Activated T-helper 1 cell treated with anti-CD3 and anti-CD28 coated beads, Interleukin-2, amount 50 U/mL, for 16 hours (primary cell): ENCODE data around the gene ARL14EPL.

Experiments used
- DNase-seq, 2 donors: peaks; one replicate each; pipeline ENCODE4 v3.0.0-alpha.2; 2020; ENCODE audit warnings: low read depth in 1 of 2, low spot score in 1 of 2

The ARL14EPL gene

GRCh38 chr5:116032094-116032517, at the start of gene ARL14EPL:
Gene ARL14EPL (plus strand): TSS chr5:116032472. CDS start chr5:116051466, 18,994 bp downstream.
- DNase-seq: no peak

GRCh38 chr5:115983519-115983918, 48.8 kb upstream of the ARL14EPL start:
- DNase-seq: no peak

- no peak for DNase-seq
Observed at GRCh38 chr5:115985802-115986757, 46.2 kb upstream of the ARL14EPL start.

- DNase-seq: no peak
Observed at GRCh38 chr5:115988002-115988401, 44.3 kb upstream of the ARL14EPL start.

GRCh38 chr5:115992848-115993350, 39.4 kb upstream of the ARL14EPL start:
- DNase-seq: no peak

GRCh38 chr5:115995351-115995750, 36.9 kb upstream of the ARL14EPL start:
- no peak for DNase-seq

GRCh38 chr5:116002116-116002906, 30.0 kb upstream of the ARL14EPL start:
- DNase-seq: no peak

- no peak for DNase-seq
Observed at GRCh38 chr5:116004248-116004647, 28.0 kb upstream of the ARL14EPL start.

GRCh38 chr5:116009806-116010205, 22.5 kb upstream of the ARL14EPL start:
- no peak for DNase-seq

GRCh38 chr5:116011046-116011445, 21.2 kb upstream of the ARL14EPL start:
- no peak for DNase-seq

GRCh38 chr5:116013207-116013785, 19.0 kb upstream of the ARL14EPL start:
- DNase-seq: no peak

- no peak for DNase-seq
Observed at GRCh38 chr5:116013936-116014335, 18.3 kb upstream of the ARL14EPL start.

GRCh38 chr5:116023619-116024018, 8.7 kb upstream of the ARL14EPL start:
- no peak for DNase-seq

- DNase-seq: no peak
Observed at GRCh38 chr5:116025866-116026265, 6.4 kb upstream of the ARL14EPL start.

- no peak for DNase-seq
Observed at GRCh38 chr5:116032991-116033390, 719 bp downstream of the ARL14EPL start.

- no peak for DNase-seq
Observed at GRCh38 chr5:116035123-116035522, 2.9 kb downstream of the ARL14EPL start.

- no peak for DNase-seq
Observed at GRCh38 chr5:116037236-116037822, 5.1 kb downstream of the ARL14EPL start.

GRCh38 chr5:116038817-116039216, 6.5 kb downstream of the ARL14EPL start:
- no peak for DNase-seq

GRCh38 chr5:116042375-116042774, 10.1 kb downstream of the ARL14EPL start:
- DNase-seq: no peak

- DNase-seq: no peak
Observed at GRCh38 chr5:116044073-116044472, 11.8 kb downstream of the ARL14EPL start.

- DNase-seq: no peak
Observed at GRCh38 chr5:116045821-116046220, 13.5 kb downstream of the ARL14EPL start.
